Lower leg skin (tissue), 4 donors: ENCODE data around the gene STN1. TPM values are rescaled to one million over a fixed set of nuclear protein-coding genes. Genes with fewer than 3 reads are reported as not detected.

ENCODE experiments used
- DNase-seq, 2 donors: peaks; one replicate each; pipeline ENCODE4 v3.0.0-alpha.2; 2019; ENCODE audit warnings: low spot score in 2 of 2
- H3K4me3 ChIP-seq: fragments of 200-600 bp; sonication (generic); 2 replicates; pipeline ENCODE4 v1.5.1; 2017; ENCODE audit warnings: mild to moderate bottlenecking, low read depth; ENCODE audit not compliant: poor library complexity, severe bottlenecking
- CTCF ChIP-seq, 3 donors: fragments of 450-650 bp; IDR thresholded peaks; one replicate each; pipeline ENCODE4 v1.5.1; 2016; ENCODE audit warnings: antibody characterized with exemption in 3 of 3, mild to moderate bottlenecking in 3 of 3, moderate library complexity in 2 of 3
- POLR2A ChIP-seq, 2 donors: fragments of 450-650 bp; IDR thresholded peaks; one replicate each; pipeline ENCODE4 v1.6.1; 2016 to 2017; ENCODE audit warnings: antibody characterized with exemption in 2 of 2, mild to moderate bottlenecking in 1 of 2, moderate library complexity in 1 of 2
- WGBS, 2 donors: methylation state at CpG; one replicate each; pipeline ENCODE4 v1.1.5; 2018; 5-methylcytosine and 5-hydroxymethylcytosine counted together
- intact Hi-C: fragments of 100-400 bp; cut with DNase I; formaldehyde crosslinking; loops from one replicate; pipeline ENCODE4 v1.15.0; 2023; ENCODE audit warnings: low total_unique reads
- total RNA-seq, 4 donors: library from RNA; depleted of rRNA; stranded (reverse); fragments of >200 nt; gene quantifications; one replicate each; pipeline ENCODE4 v1.1.0, GENCODE V29; 2016

Gene STN1
- total RNA-seq, 4 donors from 2014 or later: 13.0 to 33.3 (median 18.4) TPM

GRCh38 chr10:103911021-103911459 lies 6.9 kb downstream of the STN1 start:
- no peak for DNase-seq
- no peak for TF ChIP-seq CTCF (IDR thresholded peaks at IDR 0.05)
- no peak for TF ChIP-seq POLR2A (IDR thresholded peaks at IDR 0.05)
- H3K4me3 ChIP-seq: no peak overlapping the region
- WGBS, 2 donors: 76 to 77% methylated on average over 3 of the region's 3 CpGs
- intact Hi-C loops: no loop called here

- TF ChIP-seq POLR2A (IDR thresholded peaks at IDR 0.05): no peak
- no peak for TF ChIP-seq CTCF (IDR thresholded peaks at IDR 0.05)
- 42 to 54% methylated on average over 4 of the region's 4 CpGs for WGBS, 2 donors
- no peak for DNase-seq
- no peak overlapping the region for H3K4me3 ChIP-seq
- intact Hi-C loops: no loop called here
These were observed 7.5 kb downstream of the STN1 start for GRCh38 chr10:103910442-103911012.

DNA sequence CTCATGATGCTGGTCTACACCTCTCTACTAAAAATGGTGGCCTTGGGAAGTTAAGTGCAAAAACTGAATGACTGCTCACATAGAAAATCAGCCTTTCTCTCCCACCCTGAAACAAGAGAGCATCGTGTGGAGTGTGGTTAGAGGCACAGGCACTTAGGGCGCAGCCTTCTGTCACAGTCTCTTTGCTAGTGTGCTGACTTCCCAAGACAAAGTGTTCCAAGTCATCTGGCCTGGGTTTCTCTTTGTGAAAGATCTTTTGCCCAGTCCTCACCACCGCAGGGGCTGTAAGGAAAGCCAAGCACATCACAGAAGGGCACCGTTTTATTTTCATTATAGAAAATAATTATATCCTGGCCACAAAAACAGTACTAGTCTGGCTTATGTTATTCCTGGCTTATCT lies 12.5 kb downstream of the STN1 start:
- no peak overlapping the region for H3K4me3 ChIP-seq
- TF ChIP-seq POLR2A (IDR thresholded peaks at IDR 0.05) (no peak), CTCF (IDR thresholded peaks at IDR 0.05) (no peak)
- DNase-seq: no peak
- intact Hi-C loops: no loop called here
- WGBS, 2 donors: 59 to 65% methylated on average over 4 of the region's 4 CpGs

- 84 to 86% methylated on average over 5 of the region's 5 CpGs for WGBS, 2 donors
- no peak for DNase-seq
- TF ChIP-seq POLR2A (IDR thresholded peaks at IDR 0.05) (no peak), CTCF (IDR thresholded peaks at IDR 0.05) (no peak)
- H3K4me3 ChIP-seq: no peak overlapping the region
- intact Hi-C loops: no loop called here
These were observed 16.7 kb downstream of the STN1 start for GRCh38 chr10:103901299-103901698.

- DNase-seq: no peak
- TF ChIP-seq CTCF (IDR thresholded peaks at IDR 0.05) (no peak), POLR2A (IDR thresholded peaks at IDR 0.05) (no peak)
- WGBS, 2 donors: 96 to 98% methylated on average over 5 of the region's 5 CpGs
- intact Hi-C loops: no loop called here
- H3K4me3 ChIP-seq: no peak overlapping the region
These were observed 18.7 kb downstream of the STN1 start for GRCh38 chr10:103899312-103899711.

DNA sequence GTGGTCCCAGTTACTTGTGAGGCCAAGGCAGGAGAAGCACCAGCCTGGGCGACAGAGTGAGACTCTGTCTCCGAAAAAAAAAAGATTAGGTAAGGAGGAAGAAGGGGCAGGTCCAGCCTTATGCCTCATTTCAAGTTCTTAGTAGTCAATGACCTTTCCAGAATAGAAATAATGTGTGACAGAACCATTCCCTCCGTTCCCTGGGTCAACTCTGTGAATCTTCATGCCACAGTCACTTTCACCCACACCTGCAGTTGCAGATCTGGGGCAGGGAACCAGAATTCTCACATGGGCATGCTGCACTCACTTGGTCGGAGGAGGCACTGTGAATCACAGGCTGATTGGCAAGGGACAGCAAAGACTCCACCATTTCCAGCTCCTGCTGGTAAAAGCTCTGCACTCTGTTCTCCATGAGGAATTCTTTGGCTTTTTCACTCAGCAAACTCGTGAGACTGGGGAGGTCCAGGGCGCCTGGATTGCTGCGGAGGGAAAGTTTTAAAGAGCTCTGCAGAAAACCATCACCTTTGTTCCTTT lies 20.7 kb downstream of the STN1 start:
- peak in 1 of 2 donors; percentile 82 for DNase-seq
- TF ChIP-seq CTCF (IDR thresholded peaks at IDR 0.05) (no peak), POLR2A (IDR thresholded peaks at IDR 0.05) (no peak)
- H3K4me3 ChIP-seq: no peak overlapping the region
- intact Hi-C loops: no loop called here
- 58 to 71% methylated on average over 7 of the region's 7 CpGs for WGBS, 2 donors
